A673 (cell line): ENCODE results near the gene ZDHHC5. TPM values are rescaled to one million over a fixed set of nuclear protein-coding genes. Genes with fewer than 3 reads are reported as not detected.

ENCODE experiments used
- BruUV-seq: library from RNA; stranded (reverse); fragments of 400-500 nt; replicated peaks from 2 replicates; lab custom pipeline; 2021; lab: Mats Ljungman, UMichigan
- CTCF ChIA-PET: fragments of 300-600 bp; sonication (Branson Sonifier 250); formaldehyde crosslinking; loops from one replicate; lab custom pipeline; 2022; ENCODE audit warnings: antibody characterized with exemption; lab: Charles Lee
- POLR2A ChIA-PET: fragments of 300-600 bp; sonication (Branson Sonifier 250); formaldehyde crosslinking; loops from one replicate; lab custom pipeline; 2022; ENCODE audit warnings: antibody characterized with exemption; ENCODE audit not compliant: low non-redundant PET; lab: Charles Lee
- DNase-seq: peaks from one replicate; pipeline ENCODE4 v3.0.0-alpha.2; 2015; ENCODE audit warnings: low spot score
- H3K27ac ChIP-seq: fragments of 200-600 bp; sonication (generic); 2 replicates; pipeline ENCODE4 v1.5.1; 2016; ENCODE audit warnings: mixed run types, low read depth, mild to moderate bottlenecking, mixed read lengths, antibody characterized with exemption, low read length; ENCODE audit not compliant: poor library complexity, severe bottlenecking
- H3K27me3 ChIP-seq: fragments of 200-600 bp; sonication (generic); replicated peaks from 2 replicates; pipeline ENCODE4 v1.6.1; 2017; ENCODE audit warnings: mixed run types, low read depth, mild to moderate bottlenecking, mixed read lengths, antibody characterized with exemption, low read length; ENCODE audit not compliant: insufficient read depth, poor library complexity
- H3K36me3 ChIP-seq: fragments of 200-600 bp; sonication (generic); 2 replicates; pipeline ENCODE4 v1.6.1; 2016; ENCODE audit warnings: mixed run types, mild to moderate bottlenecking, mixed read lengths, antibody characterized with exemption, low read length; ENCODE audit not compliant: insufficient read depth, poor library complexity, severe bottlenecking
- H3K4me1 ChIP-seq: fragments of 200-600 bp; sonication (generic); 2 replicates; pipeline ENCODE4 v1.6.1; 2017; ENCODE audit warnings: mixed run types, mild to moderate bottlenecking, mixed read lengths, antibody characterized with exemption, low read length; ENCODE audit not compliant: insufficient read depth, poor library complexity, severe bottlenecking
- H3K4me3 ChIP-seq: fragments of 200-600 bp; sonication (generic); 2 replicates; pipeline ENCODE4 v1.5.1; 2016; ENCODE audit warnings: low read depth, mixed run types, mild to moderate bottlenecking, mixed read lengths, low read length; ENCODE audit not compliant: poor library complexity, severe bottlenecking
- H3K9me3 ChIP-seq: fragments of 200-600 bp; sonication (generic); 2 replicates; pipeline ENCODE4 v1.6.1; 2016; ENCODE audit warnings: mixed run types, low read depth, mild to moderate bottlenecking, mixed read lengths, antibody characterized with exemption, low read length; ENCODE audit not compliant: poor library complexity, severe bottlenecking
- CTCF ChIP-seq: fragments of 300-800, 200-600 bp; sonication (generic); conservative IDR thresholded peaks from 2 replicates; pipeline ENCODE4 v1.5.1; 2017; ENCODE audit warnings: low read depth, mild to moderate bottlenecking, antibody characterized with exemption, low read length, moderate library complexity, mixed read lengths
- EZH2 ChIP-seq: fragments of 200-600 bp; sonication (generic); IDR thresholded peaks from 2 replicates; pipeline ENCODE4 v1.6.1; 2017; ENCODE audit warnings: borderline replicate concordance, low read depth, mild to moderate bottlenecking, mixed read lengths, antibody characterized with exemption, low read length; ENCODE audit not compliant: poor library complexity, severe bottlenecking
- intact Hi-C: fragments of 100-400 bp; cut with micrococcal nuclease; formaldehyde crosslinking; loops from one replicate; pipeline ENCODE4 v1.10.0; 2022; ENCODE audit not compliant: unreplicated experiment
- total RNA-seq: library from RNA; stranded (reverse); gene quantifications from 2 replicates; pipeline ENCODE4 v1.2.3, GENCODE V29; 2021

The ZDHHC5 gene
- total RNA-seq, 1 experiment from 2014 or later, result 76.9 TPM

DNA sequence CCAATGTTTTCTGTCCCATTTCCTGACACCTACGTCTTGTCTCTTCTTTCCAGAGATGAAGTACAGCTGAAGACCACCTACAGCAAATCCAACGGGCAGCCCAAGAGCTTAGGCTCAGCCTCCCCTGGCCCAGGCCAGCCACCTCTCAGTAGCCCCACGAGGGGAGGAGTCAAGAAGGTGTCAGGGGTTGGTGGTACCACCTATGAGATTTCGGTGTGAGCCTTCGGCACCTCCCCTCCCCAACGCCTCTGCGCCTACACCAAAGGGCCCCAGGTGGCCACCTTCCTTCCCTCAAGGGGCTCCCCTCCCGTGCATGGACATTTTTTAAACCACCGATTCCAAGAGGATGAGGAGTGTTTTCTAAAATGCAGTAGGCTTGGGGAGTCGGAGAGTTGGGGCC is 31.9 kb downstream of the ZDHHC5 start:
- POLR2A ChIA-PET, result no interaction called here

DNA sequence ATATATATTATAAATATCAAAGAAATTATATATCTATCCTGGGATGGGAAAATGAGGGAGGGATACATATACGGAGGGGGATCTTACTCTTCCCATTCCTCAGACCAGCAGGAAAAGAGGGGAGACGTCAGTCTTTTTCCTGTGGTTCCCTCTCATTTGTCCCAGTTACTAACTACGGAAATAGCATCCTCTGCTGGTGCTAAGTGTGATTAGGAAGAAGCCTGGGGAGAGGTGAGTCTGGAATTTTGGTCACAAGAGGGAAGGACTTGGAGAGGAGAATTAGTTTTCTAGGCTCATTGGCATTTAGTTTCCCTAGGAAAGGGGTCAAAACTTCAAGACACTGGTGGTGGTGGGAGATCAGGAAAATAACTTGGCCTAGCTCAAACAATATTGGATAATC is 32.5 kb downstream of the ZDHHC5 start:
- intact Hi-C loops, result no loop called here
- TF ChIP-seq EZH2 (no peak), CTCF (no peak)
- no peak for DNase-seq
- POLR2A ChIA-PET, result interaction anchor here (0.6 kb wide), 1 partner anchor 53 kb away, joined by 3 read pairs; no protein-coding TSS in a partner anchor
- Histone ChIP-seq H3K4me3 (no peak overlapping the region), H3K36me3 (peaks cover 78% of the 10 kb centered on the region), H3K27ac (no peak overlapping the region), H3K27me3 (no peaks in the 10 kb centered on the region), H3K4me1 (no peaks in the 10 kb centered on the region), H3K9me3 (no peaks in the 10 kb centered on the region)
- CTCF ChIA-PET, result no interaction called here
- no TSS peak for BruUV-seq

More for the DNA sequence above, 31.9 kb downstream of the ZDHHC5 start:
- TF ChIP-seq EZH2 (no peak), CTCF (no peak)
- intact Hi-C loops, result no loop called here
- Histone ChIP-seq H3K27ac (no peak overlapping the region), H3K4me1 (no peaks in the 10 kb centered on the region), H3K9me3 (no peaks in the 10 kb centered on the region), H3K27me3 (no peaks in the 10 kb centered on the region), H3K4me3 (no peak overlapping the region), H3K36me3 (peaks cover 81% of the 10 kb centered on the region)
- DNase-seq, result no peak
- CTCF ChIA-PET, result no interaction called here
- BruUV-seq, result no TSS peak

GRCh38 chr11:57703341-57703740 is 35.4 kb downstream of the ZDHHC5 start:
- no peak overlapping the region for H3K4me3 ChIP-seq
- intact Hi-C loops, result no loop called here
- H3K36me3 ChIP-seq, result peaks cover 62% of the 10 kb centered on the region
- H3K27ac ChIP-seq, result no peak overlapping the region
- no peaks in the 10 kb centered on the region for H3K9me3 ChIP-seq
- no TSS peak for BruUV-seq
- no peaks in the 10 kb centered on the region for H3K27me3 ChIP-seq
- DNase-seq, result no peak
- TF ChIP-seq EZH2 (no peak), CTCF (no peak)
- POLR2A ChIA-PET, result interaction anchor here (0.6 kb wide), 1 partner anchor 74 kb away, joined by 4 read pairs; no protein-coding TSS in a partner anchor
- H3K4me1 ChIP-seq, result no peaks in the 10 kb centered on the region
- CTCF ChIA-PET, result no interaction called here
